ENCODE results near the gene ARHGAP28.

DNA sequence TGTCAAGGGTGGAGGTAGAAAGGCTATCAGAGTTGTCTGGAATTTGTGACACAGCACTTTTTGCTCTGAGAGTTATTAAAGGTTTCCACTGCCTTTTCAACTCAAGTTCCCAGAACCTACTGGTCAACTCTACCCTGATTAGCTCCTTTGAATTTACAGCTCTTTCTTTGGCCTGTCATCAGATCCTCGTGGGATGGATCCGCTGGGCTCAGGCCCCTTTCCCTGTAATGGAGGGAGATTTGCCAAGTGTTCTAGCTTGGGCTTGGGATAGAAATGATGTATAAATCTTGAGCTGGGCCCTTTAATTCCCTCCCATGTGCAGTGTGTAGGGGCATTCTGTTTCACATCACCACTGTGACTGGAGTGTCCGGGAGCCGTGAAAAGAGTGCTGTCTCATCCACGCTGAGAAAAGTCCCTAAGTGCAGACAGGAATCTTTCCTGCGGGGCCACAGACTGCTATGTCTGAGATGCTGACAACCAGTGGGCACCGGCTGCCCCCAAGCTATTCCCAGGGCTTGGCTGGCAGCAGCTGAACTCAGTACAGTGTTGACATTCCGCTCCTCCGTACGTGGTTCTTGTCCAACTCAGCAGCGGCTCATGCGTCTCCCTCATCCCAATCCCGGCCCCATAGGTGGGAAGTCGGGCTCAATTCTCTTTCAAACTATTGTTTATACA is 46.9 kb upstream of the ARHGAP28 start:
- TF ChIP-seq BRCA1 (CRISPR knock-in tag; IDR thresholded peaks at IDR 0.05) (no peak), RNF2 (conservative IDR thresholded peaks at IDR 0.05; ENCODE audit: low read depth) (no peak), ZNF766 (CRISPR knock-in tag; IDR thresholded peaks at IDR 0.05; ENCODE audit: borderline replicate concordance) (no peak), ZNF629 (CRISPR knock-in tag; conservative IDR thresholded peaks at IDR 0.05) (no peak), ZNF430 (CRISPR knock-in tag; IDR thresholded peaks at IDR 0.05) (no peak), ZNF235 (CRISPR knock-in tag; IDR thresholded peaks at IDR 0.05; ENCODE audit: borderline replicate concordance) (no peak), SUZ12 (IDR thresholded peaks at IDR 0.05; ENCODE audit: low read depth, low read length) (no peak), POLR2A (IDR thresholded peaks at IDR 0.05; ENCODE audit: insufficient read depth in 1 of 2, low read depth in 2 of 2, low read length in 2 of 2) (no peak), CENPX (CRISPR knock-in tag; IDR thresholded peaks at IDR 0.05) (no peak), ZNF317 (CRISPR knock-in tag; IDR thresholded peaks at IDR 0.05) (no peak), ZNF652 (CRISPR knock-in tag; IDR thresholded peaks at IDR 0.05; ENCODE audit: borderline replicate concordance, low read depth) (no peak), KLF16 (CRISPR knock-in tag; IDR thresholded peaks at IDR 0.05) (no peak), PRDM4 (CRISPR knock-in tag; IDR thresholded peaks at IDR 0.05; ENCODE audit: borderline replicate concordance) (no peak)

Data from HepG2 (cell line).